Stimulated activated naive CD4-positive, alpha-beta T cell (primary cell): ENCODE measurements around the gene SLC35D3.
"Not testable (repeated sequence)": the region's sequence is repeated elsewhere in the genome, so short reads cannot be mapped to it uniquely, and the experiment has no call there.

Source experiments
- DNase-seq, 6 experiments: peaks; one replicate each; lab custom pipeline; 2025; lab: John Stamatoyannopoulos, UW

SLC35D3 gene, protein sequence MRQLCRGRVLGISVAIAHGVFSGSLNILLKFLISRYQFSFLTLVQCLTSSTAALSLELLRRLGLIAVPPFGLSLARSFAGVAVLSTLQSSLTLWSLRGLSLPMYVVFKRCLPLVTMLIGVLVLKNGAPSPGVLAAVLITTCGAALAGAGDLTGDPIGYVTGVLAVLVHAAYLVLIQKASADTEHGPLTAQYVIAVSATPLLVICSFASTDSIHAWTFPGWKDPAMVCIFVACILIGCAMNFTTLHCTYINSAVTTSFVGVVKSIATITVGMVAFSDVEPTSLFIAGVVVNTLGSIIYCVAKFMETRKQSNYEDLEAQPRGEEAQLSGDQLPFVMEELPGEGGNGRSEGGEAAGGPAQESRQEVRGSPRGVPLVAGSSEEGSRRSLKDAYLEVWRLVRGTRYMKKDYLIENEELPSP

DNA sequence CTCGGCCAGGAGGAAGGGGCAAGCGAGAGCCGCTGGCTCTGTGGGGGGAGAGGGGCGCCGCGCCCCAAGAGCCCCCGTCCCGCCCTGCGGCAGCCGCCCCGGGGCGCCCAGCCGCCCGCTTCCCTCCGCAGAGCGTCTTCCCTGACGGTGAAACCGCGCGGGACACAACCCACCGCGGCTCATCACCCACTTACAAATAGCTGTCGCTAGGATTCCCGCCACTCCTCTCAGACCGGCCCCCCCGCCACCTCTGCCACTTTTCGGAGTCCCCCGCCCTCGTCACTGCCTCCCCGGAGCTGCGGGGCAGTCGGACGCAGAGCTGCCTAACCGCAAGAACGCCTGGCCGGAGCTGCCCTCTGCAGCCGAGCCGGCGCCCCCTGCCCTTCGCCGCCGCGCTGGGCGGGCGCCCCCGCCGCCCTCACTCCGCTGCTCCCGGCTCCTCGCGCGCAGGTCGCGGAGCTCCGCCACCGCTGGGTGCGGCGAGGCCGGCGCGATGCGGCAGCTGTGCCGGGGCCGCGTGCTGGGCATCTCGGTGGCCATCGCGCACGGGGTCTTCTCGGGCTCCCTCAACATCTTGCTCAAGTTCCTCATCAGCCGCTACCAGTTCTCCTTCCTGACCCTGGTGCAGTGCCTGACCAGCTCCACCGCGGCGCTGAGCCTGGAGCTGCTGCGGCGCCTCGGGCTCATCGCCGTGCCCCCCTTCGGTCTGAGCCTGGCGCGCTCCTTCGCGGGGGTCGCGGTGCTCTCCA lies at the start of gene SLC35D3:
Gene SLC35D3 (plus strand): TSS at position 366 of the 749 bp plus-strand sequence. CDS start 128 bp downstream, at position 494.
- DNase-seq, result peak in 2 of 6 experiments; percentile 12 to 13

DNA sequence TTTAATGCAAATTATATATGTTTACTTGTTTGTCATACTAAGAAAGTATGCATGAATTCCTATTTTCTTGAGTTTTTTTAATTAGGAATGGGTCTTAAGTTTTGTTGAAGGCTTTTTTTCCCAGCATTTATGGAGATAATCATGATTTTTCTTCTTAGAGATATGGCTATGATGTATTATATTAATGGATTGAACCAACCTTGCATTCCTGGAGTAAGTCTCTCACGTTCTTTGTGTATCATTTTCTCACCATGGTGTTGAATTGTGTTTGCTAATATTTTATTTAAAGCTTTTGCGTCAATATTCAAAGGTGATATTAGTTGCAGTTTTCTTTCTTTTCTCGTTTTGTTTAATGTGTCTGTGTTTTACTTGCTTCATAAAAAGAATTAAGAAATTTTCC lies 48.4 kb upstream of the SLC35D3 start:
- peak in 1 of 6 experiments; percentile 3 for DNase-seq

DNA sequence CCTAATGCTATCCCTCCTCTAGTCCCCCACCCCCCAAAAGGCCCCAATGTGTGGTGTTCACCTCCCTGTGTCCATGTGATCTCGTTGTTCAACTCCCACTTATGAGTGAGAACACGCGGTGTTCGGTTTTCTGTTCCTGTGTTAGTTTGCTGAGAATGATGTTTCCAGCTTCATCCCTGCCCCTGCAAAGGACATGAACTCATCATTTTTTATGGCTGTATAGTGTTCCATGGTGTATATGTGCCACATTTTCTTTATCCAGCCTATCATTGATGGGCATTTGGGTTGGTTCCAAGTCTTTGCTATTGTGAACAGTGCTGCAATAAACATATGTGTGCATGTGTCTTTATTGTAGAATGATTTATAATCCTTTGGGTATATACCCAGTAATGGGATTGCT lies 45.6 kb upstream of the SLC35D3 start:
- DNase-seq, result not testable (repeated sequence)

DNA sequence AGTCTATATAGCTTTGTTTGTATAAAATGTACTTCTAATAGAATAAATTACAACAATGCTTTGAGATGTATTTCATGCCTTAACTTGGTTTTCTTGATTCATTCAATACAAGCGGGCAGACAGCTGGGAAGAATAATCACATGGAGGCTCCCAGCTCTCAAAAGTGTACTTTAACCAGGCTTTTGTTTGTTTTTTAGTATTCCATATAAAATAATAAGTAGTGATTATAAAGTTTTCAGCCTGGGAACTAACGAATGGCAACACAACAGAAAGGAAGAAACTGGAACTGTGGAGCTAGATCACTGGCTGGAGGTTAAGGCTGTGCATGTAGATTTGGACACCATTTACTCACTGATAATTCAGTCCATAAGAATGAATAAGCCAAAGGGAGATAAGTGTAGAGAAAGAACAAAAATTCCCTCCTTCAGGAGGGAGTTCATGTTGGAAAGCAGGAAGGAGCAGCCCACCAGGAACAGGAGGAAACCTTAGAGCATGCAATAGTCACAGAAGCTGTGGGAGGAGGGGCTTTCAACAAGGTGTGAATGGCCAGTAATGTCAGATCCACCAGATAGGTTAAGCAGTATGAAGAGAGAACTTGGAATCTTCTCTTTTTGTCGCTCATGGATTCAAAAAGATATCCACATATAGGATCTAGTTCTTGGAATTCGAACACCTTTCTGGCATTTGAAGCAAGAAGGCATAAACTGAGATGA lies 41.2 kb upstream of the SLC35D3 start:
- no peak for DNase-seq

DNA sequence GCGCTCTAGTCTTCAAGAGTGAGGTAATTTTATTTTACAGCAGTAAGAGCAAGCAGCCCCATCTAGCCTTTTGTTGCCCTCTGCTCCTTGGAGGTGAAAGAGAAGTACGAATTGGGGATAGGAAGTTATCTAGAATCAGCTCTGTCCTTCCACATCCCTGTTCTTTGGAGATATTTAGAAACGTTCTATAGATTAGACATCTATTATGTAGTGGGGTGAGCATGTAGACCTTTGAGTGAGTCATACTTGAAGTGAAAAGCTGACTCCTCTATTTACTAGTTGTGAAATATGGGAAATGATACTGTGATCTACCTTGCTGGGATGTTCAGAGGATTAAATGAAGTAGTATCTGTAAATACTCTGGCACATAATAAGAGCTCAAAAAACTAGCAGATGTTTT lies 36.0 kb upstream of the SLC35D3 start:
- no peak for DNase-seq

DNA sequence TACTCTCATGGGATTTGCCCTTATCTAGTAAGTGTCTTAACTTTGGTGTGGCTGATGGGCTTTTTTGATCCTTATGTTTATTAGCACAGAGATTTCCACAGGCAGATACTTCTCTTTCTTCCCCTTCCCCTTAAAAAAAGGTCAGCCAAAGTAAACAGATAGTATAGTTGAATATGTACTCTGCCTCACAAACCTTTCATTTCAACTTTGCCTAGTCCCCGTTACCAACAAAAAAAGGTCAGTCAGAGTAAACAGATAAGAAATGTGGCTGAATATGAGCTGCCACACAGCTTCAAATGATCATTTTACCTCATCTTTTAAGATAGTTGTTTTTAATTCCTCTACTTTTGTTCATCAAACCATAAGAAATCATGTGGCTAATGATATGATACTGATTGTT lies 34.1 kb upstream of the SLC35D3 start:
- DNase-seq, result no peak

DNA sequence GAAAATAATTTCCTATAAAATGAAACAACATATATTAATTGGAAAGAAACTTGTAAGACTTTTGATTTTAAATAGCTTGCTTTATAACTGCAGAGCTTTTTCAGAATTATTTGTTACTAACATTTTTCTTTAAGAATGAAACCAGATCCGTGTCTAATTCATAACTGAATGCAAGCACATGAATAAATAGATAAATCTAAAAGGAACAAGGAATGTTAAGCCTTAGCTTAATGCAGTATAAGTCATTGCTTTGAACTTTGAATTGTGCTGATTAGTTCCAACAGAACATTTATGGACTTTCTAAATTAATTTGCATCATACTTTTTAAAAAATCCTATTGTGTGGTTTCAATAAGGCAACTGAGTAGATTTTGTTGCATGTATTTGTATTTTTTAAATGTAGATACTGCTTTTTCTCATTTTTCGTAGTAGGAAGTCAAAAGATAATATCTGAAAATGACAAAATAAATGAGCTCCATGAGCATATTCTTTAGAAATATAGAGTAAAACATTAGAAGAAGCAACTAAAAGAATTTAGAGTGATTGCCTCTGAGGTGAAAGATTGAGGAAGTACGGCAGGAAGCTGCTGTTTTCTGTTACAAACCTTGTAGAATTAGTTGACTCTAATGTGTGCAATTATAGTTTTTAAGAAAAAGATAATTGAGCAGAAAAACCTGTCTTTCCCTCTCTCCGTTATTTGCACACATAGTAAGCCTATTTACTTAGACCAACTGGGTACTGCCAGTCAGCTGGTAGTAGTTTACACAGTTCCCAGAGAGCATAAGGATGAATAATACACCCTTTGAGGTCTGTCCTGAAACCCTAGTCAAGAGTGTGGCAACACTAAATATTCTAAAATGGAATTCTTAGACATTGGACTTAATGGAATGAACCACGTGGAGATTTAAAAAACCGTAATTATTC lies 32.6 kb upstream of the SLC35D3 start:
- no peak for DNase-seq

DNA sequence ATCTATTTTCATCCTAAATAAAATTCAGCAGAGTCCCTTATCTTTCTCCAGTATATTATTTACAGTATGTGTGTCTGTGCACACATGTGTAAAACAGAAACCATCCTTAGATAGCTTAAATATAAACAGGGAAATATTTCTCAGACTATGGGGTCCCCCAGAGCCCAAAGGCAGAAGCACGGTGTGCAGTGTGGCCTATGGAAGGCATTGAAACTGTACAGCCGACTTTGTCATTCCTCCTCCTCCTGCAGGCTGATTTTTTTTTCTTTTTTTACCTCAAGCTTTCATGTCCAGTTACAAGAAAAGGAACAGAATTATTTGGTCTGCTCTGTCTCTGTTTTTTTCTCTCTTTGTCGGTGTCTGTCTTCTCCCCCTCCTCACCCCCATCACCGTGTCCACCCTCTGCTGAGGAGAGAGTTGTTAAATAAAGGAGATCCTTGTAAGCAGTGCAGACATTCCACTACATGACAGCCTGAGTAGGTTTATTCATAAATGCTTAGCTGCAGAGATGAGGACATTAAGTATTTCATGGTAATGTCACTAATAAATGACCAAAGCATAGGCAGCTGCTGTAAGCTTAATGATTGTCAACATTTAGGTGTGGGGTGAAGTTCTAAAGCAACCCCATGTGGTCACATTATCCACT lies 31.8 kb upstream of the SLC35D3 start:
- no peak for DNase-seq

DNA sequence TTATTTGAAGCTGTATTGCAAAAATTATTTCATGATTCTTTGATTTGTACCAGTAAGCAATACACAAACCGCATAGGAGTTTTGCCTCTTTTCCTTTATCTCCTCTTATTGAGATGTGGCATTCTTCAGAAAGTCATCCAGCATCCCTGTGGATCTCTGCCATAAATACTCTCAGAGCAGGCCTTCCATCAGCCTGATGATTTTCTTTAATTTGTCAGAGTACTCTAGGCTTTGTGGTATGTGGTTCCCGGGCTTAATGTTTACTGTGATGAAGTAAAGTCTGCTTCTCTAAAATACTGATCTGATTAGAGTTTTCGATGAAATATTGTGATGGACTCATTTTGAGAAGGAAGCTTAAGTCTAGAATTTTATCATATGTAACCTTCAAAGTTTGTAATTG lies 31.1 kb upstream of the SLC35D3 start:
- no peak for DNase-seq

DNA sequence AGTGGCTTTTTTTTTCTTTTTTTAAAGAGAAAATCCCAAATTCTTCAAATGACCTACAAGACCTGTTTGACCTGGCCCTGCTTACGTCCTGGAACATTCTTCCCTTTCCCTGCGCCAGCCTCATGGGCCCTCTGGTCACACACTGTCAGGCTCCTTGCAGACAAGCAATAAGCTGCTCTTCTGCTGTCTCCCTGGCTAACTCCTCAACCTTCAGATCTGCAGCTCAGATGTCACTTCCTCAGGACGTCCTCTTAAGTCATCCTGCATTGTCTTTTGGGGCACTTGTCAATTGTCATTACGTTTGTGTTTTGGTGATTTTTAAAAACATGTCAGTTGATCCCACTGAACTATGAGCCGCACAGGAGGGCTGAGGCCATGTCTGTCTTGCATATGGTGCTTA lies 28.9 kb upstream of the SLC35D3 start:
- DNase-seq, result no peak

DNA sequence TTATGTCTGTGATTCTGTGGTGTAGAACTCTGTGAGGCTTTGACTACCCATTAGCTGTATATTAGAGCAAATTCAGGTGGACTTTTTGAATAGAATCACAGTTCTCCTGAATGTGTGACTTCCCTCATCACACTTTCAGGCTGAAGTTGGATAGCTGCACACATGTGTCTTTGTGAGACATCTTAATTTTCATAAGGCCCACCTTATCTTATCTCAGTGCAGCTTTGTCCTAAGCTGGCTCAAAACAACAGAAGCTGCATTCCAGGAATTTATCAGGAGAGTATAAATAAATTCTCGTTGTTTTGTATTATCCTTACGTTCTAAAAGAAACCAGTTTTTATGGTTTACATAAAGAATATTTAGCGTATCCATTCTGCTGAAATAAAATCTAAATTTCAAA lies 26.2 kb upstream of the SLC35D3 start:
- DNase-seq, result no peak

DNA sequence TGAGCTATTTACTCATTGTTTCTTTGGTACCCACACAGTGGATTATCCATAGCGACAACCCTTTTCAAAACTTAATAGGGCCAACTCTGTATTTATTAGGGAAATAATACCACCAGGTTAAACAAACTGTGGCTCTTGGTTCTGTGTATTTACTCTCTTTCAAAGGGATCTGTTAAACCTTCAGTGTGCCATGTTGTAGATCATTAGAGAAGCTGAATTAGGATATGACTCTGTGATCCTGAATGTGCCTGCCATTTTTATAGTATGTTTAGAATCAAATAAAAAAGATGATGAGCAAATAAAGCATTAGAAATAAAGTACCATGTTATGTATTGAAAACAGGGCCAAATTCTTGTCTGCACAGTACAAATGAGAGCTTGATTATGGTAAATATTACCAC lies 25.0 kb upstream of the SLC35D3 start:
- no peak for DNase-seq

DNA sequence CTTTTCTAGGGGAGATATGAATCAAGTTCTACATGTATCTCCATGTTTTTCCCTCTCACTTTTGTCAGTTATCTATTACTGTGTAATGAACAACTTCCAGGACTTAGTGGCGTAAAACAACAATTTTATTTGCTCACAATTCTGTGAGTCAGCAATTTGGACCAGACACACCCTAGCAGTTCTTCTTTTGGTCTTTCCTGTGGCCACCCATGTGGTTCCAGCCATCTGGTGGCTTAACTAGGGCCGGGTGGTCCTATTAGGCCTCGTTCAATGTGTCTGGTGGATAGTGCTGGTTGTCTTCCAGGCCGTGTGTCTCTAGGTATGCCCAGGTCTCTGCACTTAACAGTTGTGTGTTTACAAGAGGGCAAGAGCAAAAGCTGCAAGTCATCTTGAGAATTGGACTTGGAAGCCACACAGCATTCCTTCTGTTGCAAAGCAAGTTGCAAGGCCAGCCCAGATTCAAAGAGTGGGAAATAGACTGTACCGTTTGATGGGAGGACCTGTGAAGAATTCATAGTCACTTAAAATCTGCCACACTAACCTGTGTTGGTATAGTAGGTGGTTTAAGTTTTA lies 20.8 kb upstream of the SLC35D3 start:
- DNase-seq, result no peak

DNA sequence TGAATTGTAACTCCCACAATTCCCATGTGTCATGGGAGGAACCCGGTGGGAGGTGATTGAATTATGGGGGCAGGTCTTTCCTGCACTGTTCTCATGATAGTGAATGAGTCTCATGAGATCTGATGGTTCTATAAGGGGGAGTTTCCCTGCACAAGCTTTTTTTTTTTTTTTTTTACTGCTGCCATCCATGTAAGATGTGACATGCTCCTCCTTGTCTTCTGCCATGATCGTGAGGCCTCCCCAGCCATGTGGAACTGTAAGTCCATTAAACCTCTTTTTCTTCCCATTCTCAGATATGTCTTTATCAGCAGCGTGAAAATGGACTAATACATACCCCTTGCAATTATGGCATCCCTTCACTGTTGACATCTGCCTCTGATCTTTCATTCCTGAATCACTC lies 17.6 kb upstream of the SLC35D3 start:
- DNase-seq, result not testable (repeated sequence)

DNA sequence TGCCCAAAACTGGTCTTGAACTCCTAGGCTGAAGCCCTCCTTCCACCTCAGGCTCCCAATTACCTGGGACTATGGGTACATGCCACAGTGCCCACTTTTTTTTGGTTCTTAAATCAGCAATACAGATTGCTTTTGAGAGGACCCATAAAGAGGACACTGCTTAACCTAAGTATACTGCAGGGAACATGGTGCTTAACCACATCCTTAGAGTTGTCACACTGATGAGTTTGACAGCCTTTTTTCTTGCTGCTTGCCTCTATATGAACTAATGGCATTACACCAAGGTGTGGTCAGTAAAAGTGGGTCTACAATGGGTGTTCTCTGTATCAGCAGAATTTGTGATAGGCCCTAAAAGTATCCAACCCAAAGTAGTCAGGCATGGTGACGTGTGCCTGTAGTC lies 7.2 kb upstream of the SLC35D3 start:
- no peak for DNase-seq

DNA sequence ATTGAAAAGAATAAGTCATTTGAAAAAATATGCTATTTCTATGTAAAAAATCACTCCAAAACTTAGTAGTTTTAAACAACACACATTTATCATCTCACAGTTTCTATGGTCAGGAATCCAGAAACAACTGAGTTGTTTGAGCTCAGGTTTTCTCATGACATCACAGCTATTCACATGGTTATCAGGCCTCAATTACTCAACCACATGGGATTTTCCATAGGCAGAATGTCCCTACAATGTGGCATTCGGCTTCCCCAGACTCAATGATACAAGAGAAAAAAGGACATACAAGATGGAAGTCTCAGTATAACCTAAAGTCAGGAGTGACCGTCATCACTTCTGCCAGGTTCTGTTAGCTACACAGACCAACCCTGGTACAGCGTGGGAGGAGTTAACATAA lies 3.4 kb upstream of the SLC35D3 start:
- DNase-seq, result no peak

DNA sequence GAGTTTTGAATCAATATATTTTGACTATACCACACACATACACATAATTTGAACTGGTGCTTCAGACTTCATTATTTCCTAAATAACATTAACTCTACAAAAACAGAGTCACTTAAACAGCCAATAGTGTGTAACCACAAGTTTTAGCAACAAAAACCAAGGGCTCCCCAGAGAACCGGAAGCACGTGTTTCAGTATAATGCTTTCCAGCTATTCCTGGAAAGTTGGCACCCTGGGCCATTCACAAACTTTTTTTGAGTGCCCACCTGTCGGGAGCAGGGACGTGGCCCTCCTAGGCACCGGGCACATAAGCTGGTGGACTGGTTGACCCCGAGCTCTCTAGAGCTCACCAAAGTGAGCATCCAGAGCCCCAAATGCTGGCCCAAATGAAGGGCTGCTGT lies 1.9 kb upstream of the SLC35D3 start:
- DNase-seq, result no peak

DNA sequence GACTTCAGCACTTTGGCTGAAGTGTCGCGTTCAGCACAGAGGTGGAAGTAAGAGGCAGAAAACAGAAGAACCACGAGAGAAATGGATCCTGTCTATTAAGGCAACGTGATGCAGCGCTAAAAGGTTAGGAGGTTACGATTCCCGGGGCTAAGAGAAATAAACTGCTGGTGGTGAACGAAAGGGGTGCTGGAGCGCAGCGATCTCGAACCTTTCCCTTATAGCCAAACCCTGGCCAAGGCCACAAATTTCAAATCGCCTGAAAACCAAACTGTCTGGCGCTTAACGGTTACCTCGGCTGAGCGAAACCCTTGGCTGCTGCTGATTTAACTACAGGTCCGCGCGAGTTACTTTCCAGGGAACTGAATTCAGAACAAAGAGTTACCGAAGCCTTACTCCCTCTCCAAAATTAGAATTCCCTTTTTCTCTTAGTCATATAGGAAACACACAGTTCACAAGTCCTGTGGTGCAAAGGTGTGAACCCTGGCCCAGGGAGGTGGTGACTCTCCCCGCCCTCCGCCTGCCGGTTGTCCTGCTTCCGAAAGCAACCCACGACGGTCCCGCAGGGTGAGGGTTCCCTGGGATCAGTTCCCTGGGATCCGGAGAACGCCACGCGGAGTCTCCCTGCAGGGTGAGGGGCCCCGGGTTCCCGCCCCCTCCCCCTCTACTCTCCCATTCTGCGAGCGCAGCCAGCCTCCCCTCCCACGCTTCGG lies 1.3 kb upstream of the SLC35D3 start:
- peak in 1 of 6 experiments; percentile 17 for DNase-seq

DNA sequence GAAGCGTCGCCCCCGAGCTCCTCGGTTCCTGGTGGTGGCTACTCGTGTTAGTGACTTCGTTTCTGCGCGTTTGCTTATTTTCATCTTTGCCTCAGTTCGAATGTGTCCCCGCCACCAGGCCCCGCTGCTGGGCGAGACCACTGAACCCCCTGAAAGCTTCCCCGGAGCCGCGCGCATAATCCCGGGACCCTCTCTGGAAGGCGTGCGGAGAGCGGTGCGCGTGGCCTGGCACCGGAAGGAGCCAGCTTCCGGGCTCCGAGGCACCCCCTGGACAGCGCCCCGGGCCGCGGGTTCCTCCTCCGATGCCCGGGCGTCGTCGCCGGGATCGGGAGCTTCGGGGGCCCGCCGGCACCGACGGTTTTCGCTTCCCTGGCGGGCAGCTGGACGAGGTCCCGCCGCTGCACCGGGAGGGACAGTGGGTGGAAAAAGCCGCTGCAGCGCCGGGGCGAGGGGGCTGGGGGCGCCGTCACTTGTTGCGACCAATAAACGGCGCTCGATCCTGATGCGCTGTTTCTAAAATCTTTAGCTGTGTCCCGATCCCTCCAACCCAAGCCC lies 643 bp upstream of the SLC35D3 start:
- no peak for DNase-seq

DNA sequence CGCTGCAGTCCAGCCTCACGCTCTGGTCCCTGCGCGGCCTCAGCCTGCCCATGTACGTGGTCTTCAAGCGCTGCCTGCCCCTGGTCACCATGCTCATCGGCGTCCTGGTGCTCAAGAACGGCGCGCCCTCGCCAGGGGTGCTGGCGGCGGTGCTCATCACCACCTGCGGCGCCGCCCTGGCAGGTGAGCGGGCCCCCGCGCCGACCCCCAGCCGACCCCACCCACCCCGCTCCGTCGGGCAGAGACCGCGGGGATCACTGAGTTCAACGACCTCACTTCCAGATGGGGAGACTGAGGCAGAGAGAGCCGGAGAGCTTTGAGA lies 545 bp downstream of the SLC35D3 start:
- no peak for DNase-seq
